AG04450 (cell line): Measurements from ENCODE around the gene KCNIP4. TPM values are rescaled to one million over a fixed set of nuclear protein-coding genes. Genes with fewer than 3 reads are reported as not detected.

Experiments
- CTCF ChIA-PET: fragments of 300-600, 350-600 bp; formaldehyde crosslinking; extraction: SDS; loops from one replicate; lab custom pipeline; 2022; ENCODE audit warnings: antibody characterized with exemption, inconsistent platforms; lab: Charles Lee
- POLR2A ChIA-PET: fragments of 350-600 bp; formaldehyde crosslinking; extraction: SDS; loops from one replicate; lab custom pipeline; 2021; ENCODE audit warnings: antibody characterized with exemption, inconsistent platforms; lab: Yijun Ruan, JAX
- DNase-seq: peaks from one replicate; pipeline ENCODE4 v3.0.0-alpha.2; 2011; ENCODE audit warnings: low read depth, low spot score
- H3K27ac ChIP-seq: one replicate; pipeline ENCODE4 v1.5.1; 2012; ENCODE audit warnings: low read depth, low read length, control low read depth
- H3K27me3 ChIP-seq: one replicate; pipeline ENCODE4 v1.6.0; 2012; ENCODE audit warnings: low read length; ENCODE audit not compliant: control insufficient read depth, insufficient read depth
- H3K4me3 ChIP-seq: 2 replicates; pipeline ENCODE4 v1.5.1; 2011; ENCODE audit warnings: mild to moderate bottlenecking, low read depth, low read length, control low read depth
- H3K9me3 ChIP-seq: 2 replicates; pipeline ENCODE4 v1.5.1; 2012; ENCODE audit warnings: low read length; ENCODE audit not compliant: control insufficient read depth, insufficient read depth
- CTCF ChIP-seq: IDR thresholded peaks from 2 replicates; pipeline ENCODE4 v1.5.1; 2011; ENCODE audit warnings: low read depth, low read length, control low read depth, inconsistent platforms
- polyA plus RNA-seq: library from polyadenylated mRNA; depleted of rRNA; stranded (reverse); fragments of >200 nt; gene quantifications from 2 replicates; pipeline ENCODE4 v1.2.3, GENCODE V29; 2011

Gene KCNIP4
- polyA plus RNA-seq, 1 experiment = not detected

DNA sequence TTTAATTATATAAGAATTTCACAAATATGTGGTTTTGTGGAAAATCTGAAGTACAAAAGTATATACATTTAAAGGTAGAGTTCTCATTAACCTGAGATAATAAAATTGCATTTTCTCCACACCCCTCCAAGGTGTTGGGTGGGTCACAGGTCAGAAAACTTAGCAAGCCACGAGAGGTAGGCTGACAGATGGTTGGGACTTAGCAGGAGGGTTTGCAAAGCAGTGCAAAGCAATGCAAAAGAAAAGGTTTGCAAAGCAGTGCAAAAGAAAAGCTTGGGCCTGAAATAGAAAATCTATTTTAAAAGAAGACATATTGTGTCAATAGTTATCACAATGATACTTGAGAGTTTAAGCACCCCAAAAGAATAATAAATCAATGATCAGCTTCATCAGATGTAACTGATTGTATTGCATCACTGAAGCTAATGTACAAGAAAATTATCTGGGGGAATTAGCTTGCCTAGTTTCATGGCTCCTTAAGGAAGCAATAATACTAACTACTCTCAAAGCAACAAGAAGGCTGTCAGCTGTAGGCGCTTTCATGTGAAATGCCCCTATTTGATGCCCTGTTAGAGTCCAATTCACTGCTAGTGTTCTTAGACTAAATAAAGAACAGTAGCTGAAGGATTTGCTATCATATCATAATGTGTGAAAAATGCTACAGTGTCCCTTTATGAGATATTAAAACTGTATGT, 319.5 kb downstream of the KCNIP4 start:
- no peak for DNase-seq
- no peak overlapping the region for H3K27ac ChIP-seq
- no peaks in the 10 kb centered on the region for H3K27me3 ChIP-seq
- H3K9me3 ChIP-seq = peaks cover 7% of the 10 kb centered on the region; the same call in 1 of the 2 replicates
- ChIA-PET POLR2A (no interaction called here), CTCF (no interaction called here)
- no peak overlapping the region for H3K4me3 ChIP-seq
- TF ChIP-seq CTCF = no peak

GRCh38 chr4:21628116-21628670, 320.4 kb downstream of the KCNIP4 start:
- no peak for TF ChIP-seq CTCF
- Histone ChIP-seq H3K27ac (no peak overlapping the region), H3K27me3 (no peaks in the 10 kb centered on the region), H3K4me3 (no peak overlapping the region), H3K9me3 (peaks cover 7% of the 10 kb centered on the region; the same call in 1 of the 2 replicates)
- CTCF ChIA-PET = no interaction called here
- DNase-seq = no peak
- POLR2A ChIA-PET = no interaction called here

- Histone ChIP-seq H3K4me3 (no peak overlapping the region), H3K27me3 (no peaks in the 10 kb centered on the region), H3K9me3 (peaks cover 7% of the 10 kb centered on the region; the same call in 1 of the 2 replicates), H3K27ac (no peak overlapping the region)
- no peak for TF ChIP-seq CTCF
- ChIA-PET POLR2A (no interaction called here), CTCF (no interaction called here)
- DNase-seq = no peak
Measured at GRCh38 chr4:21625447-21625846, 323.1 kb downstream of the KCNIP4 start.

GRCh38 chr4:21605006-21605405, 343.6 kb downstream of the KCNIP4 start:
- Histone ChIP-seq H3K27ac (no peak overlapping the region), H3K27me3 (no peaks in the 10 kb centered on the region), H3K4me3 (no peak overlapping the region), H3K9me3 (peaks cover 6% of the 10 kb centered on the region; the same call in 1 of the 2 replicates)
- no peak for TF ChIP-seq CTCF
- ChIA-PET POLR2A (no interaction called here), CTCF (no interaction called here)
- no peak for DNase-seq

DNA sequence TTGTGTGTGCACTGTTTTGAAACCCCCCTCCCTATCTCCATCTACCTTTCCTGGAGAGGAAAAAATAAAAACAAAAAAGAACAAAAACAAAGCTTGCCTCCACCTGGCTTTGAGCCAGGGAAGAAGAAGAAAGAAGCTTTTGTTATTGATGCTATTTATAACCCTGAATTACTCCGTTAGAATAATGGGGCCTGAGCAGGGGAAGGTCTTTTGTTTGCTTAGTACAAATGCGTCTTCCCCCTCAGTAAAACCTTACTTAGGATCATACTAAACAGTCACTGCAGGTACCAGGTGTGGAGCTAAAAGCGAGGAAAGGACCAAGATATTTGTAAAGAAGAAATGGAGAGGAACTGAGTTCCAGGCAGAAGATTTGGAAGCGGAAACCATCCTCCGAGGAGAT, 352.1 kb downstream of the KCNIP4 start:
- no peak overlapping the region for H3K4me3 ChIP-seq
- H3K27me3 ChIP-seq = no peaks in the 10 kb centered on the region
- H3K9me3 ChIP-seq = peaks cover 3% of the 10 kb centered on the region; the same call in 1 of the 2 replicates
- H3K27ac ChIP-seq = no peak overlapping the region
- CTCF ChIA-PET = no interaction called here
- TF ChIP-seq CTCF = no peak
- no peak for DNase-seq
- POLR2A ChIA-PET = no interaction called here
